Stimulated activated CD8-positive, alpha-beta memory T cell treated with anti-CD3 and anti-CD28 coated beads, Interleukin-12 subunit alpha, Interleukin-12 subunit beta, amount 100 ng/mL, for 4 hours (primary cell): ENCODE results near the gene HIKESHI.
"Not testable (repeated sequence)": the region's sequence is repeated elsewhere in the genome, so short reads cannot be mapped to it uniquely, and the experiment has no call there.

ENCODE experiments used
- DNase-seq: peaks from one replicate; pipeline ENCODE4 v3.0.0-alpha.2; 2020; ENCODE audit warnings: low read depth

Gene HIKESHI

DNA sequence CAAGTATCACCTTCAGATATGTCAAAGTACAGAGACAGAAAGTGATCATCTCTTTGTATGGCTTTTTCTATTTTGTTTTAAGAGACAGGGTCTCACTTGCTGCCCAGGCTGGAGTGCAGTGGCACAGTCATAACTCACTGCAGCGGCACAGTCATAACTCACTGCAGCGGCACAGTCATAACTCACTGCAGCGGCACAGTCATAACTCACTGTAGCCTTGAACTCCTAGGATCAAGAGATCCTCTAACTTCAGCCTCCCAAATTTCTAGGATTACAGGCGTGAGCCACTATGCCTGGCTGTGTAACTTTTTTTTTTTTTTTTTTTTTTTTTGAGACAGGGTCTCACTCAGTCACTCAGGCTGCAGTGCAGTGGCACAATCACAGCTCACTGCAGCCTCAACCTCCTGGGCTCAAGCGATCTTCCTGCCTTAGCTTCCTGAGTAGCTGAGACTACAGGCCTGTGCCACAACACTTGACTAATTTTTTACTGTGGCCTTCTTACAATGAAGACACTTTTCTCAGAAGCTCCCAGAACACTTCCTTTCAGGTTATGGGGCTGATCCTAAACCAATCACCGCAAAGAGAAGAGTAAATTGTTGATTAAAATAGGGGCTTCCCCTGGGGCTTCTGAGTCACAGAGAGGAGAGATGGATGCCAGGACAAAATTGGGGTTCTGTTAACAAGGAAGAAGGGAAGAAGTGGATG is 9.0 kb upstream of the HIKESHI start:
- DNase-seq, result no peak

DNA sequence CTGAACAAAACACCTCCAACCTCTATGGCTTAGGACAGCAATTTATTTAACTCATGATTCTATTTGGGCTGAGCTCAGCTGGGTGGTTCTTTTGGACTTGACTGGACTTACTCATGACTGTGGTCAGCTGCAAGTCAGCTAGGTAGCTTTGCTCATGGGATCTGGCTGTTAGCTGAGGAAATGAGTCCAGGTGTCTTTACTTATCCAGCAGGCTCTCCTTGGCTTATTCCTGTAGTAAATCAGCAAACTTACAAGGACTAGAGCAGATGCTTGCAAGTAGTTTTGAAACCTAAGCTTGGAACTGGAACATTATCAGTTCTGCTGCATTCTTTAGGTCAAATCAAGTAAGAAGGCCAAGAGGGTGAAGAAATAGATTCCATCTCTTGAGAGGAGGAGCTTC is 8.0 kb upstream of the HIKESHI start:
- DNase-seq, result no peak

DNA sequence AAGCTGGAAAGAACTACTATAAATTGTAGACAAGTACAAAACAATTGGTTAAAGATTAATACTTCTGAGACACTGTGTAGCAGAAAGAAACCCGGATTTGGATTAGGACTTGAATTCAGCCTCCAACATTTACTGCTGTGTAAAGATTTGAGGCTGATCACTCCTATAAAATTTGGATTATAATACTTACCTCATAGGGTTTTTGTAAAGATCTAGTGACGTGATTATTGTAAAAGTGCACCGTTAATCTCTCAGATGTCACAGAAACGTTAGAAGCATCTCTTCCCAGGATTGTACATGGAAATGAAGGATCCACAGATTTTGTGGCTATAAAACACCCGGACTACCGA is 323 bp upstream of the HIKESHI start:
- DNase-seq, result no peak

DNA sequence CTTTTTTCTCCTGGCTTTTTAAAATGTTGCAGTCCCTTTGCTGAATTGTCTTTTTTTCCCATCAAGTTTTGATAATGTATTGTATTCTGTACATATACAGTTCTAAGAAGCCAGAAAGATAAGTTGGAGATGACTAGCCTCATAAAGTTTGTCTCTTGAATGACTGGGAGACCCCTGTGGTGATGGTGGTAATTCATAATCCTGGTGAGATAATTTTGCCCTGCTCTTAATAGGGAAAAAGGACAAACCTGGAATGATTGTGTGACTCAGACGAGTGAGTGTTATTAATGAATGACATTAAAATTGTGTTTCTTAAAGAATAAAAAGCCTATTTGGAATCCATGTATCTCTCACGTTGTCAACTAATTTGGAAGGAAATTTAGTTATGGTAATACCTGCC is 1.2 kb downstream of the HIKESHI start:
- no peak for DNase-seq

DNA sequence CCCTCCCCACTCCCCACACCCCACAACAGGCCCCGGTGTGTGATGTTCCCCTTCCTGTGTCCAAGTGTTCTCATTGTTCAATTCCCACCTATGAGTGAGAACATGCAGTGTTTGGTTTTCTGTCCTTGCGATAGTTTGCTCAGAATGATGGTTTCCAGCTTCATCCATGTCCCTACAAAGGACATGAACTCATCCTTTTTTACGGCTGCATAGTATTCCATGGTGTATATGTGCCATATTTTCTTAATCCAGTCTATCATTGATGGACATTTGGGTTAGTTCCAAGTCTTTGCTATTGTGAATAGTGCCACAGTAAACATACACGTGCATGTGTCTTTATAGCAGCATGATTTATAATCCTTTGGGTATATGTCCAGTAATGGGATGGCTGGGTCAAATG is 6.7 kb downstream of the HIKESHI start:
- not testable (repeated sequence) for DNase-seq

DNA sequence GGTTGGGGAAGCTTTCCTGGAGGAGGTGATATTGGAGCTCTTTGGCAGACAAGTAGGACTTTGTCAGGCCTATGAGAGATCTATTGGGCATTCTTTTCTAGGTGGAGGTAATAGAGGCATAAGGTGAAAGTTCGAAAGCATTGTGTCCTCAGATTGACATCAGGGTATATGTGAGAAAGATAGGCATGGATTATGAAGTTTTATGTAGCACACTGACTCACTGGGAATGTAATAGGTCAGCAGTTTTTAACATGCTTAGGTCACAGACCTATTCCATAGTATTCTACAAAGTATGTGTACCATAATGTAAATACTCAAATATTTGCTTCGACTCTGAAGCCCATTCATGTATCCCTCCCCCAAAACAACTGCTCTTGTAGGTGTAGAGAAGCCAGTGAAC is 11.8 kb downstream of the HIKESHI start:
- no peak for DNase-seq

DNA sequence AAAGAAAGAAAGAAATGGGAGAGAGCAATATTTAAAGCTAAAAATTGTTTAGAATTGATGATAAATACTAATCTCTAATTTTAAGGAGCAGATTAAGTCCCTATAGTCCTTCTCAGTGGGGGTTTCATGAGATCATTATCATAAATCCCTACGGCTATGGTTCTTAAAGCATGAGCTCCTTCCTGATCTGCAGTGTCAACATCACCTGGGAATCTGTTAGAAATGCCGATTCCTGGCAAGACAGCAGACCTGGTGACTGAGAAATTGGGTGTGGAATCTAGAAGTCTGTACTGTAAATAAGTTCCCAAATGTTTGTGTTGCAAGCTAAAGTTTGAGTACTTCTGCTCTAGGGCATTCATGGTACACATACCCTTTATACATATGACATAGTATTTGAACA is 12.6 kb downstream of the HIKESHI start:
- DNase-seq, result no peak

DNA sequence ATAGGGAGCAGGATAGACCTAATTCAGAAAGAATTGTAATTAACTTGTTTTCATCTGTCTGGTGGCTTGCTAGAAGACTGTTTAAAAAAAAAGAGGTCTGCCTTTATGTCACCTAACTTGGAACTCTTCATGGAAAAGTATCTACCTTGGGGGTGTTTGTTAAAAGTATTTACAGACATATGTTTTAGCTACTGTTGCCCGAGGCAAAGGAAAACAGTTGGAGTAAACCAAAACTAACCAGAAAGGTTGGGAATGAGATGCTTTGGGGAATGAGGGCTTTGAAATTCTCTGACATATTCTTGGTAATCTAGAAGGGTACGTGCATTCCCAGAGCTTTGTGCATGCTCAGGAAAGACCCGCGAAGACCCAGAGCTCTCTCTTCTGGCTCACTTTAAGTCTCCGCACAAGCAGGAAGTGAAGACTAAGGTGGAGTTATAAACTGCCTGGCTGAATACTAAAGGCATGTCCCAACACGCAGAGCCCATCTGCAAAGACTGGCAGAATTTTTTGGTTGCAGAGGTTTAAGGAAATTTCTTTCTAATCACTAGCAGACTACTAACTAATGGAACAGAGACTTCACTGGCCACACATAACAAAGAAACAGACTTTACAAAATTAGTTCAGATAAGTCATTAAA is 33.2 kb downstream of the HIKESHI start:
- no peak for DNase-seq

DNA sequence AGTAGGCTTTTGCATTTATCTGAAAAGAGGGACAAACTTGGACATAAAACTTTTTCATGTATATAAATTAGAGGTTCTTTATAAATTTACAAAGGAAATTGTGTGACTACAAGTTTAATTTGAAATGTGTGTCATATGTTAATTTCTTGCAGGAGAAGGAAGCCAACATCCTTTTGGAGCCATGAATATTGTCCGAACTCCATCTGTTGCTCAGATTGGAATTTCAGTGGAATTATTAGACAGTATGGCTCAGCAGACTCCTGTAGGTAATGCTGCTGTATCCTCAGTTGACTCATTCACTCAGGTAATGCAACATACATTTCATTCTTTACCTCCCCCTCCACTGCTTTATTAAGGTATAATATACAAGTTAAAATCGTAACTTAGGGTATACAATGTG is 35.2 kb downstream of the HIKESHI start:
- no peak for DNase-seq

DNA sequence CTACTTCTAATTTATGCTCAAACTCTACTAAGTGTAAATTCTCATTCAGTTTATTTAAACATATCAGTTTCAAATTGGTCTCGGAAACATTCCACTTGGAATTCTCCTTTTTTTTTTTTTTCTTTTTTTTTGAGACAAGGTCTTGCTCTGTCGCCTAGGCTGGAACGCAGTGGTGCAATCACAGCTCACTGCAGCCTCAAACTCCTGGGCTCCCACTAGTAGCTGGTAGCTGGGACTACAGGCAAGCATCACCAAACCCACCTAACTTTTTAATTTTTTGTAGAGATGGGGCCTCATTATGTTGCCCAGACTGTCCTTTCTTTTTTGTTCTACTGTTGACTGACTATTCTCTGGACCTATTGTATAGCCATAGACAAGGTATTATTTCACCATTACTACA is 39.3 kb downstream of the HIKESHI start:
- no peak for DNase-seq

DNA sequence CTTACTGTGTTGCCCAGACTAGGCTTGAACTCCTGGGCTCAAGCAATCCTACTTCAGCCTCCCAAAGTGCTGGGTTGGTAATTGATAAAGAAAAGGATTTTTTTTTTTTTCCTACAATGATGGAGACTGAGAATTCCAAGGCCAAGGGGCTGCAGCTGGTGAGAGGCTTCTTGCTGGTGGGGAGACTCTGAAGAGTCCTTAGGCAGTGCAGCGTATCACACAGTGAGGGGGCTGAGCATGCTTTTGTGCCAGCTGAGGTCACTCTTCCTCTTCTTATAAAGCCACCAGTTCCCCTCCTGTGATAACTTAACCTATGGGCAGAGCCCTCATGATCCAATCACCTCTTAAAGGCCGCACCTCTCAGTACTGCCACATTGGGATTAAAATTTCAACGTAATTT is 44.5 kb downstream of the HIKESHI start:
- DNase-seq, result no peak

DNA sequence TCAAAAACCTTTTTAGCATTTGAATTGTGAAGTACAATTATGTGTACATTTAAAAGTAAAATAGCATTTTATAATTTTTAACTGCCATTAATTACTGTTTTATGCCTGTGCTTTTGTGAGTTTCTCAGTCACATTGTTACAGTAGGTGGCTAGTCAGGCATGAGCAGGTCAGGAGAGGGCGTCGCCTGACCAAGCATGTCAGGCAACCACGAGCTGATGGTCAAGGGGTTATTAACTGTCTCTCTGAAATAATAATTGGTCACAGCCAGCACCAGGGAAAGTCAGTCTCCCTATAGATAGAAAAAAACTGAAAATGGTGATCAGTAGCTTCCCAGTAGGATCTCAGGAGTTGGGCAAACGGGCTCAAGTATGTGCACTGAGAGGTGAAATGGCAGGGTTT is 53.2 kb downstream of the HIKESHI start:
- DNase-seq, result no peak

DNA sequence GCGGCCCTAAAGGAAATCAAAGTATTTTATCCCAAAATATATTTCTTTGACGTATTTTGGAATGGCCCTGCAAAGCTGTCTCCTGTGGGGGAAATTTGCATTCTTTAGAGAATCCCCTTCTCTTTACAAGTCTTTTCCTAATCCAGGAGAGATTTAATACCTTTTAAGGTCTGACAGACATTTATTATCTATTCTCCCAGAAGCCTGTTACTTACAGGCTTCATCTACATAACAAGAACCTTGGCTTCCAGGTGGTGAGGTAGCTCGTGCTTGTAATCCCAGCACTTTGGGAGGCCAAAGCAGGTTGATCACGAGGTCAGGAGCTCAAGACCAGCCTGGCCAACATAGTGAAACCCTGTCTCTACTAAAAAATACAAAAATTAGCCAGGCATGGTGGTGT is 55.4 kb downstream of the HIKESHI start:
- not testable (repeated sequence) for DNase-seq

DNA sequence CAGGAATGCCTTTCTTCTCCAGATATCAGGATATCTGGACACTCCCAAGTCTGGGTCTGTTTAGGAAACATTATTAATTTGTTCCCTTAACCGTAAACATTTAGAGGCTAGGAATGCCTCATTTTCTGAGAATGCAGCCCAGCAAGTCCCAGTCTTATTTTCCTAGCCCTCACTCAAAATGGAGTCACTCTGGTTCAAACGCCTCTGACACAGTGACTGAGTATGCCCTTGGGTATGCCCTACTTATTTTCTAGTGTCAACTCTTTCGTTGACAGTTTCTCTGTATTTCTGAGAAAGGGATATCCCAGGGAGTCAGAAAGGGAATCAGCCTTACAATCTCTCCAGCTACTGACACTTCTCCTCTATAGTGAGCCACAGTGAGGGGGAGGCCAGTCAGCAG is 56.7 kb downstream of the HIKESHI start:
- no peak for DNase-seq

DNA sequence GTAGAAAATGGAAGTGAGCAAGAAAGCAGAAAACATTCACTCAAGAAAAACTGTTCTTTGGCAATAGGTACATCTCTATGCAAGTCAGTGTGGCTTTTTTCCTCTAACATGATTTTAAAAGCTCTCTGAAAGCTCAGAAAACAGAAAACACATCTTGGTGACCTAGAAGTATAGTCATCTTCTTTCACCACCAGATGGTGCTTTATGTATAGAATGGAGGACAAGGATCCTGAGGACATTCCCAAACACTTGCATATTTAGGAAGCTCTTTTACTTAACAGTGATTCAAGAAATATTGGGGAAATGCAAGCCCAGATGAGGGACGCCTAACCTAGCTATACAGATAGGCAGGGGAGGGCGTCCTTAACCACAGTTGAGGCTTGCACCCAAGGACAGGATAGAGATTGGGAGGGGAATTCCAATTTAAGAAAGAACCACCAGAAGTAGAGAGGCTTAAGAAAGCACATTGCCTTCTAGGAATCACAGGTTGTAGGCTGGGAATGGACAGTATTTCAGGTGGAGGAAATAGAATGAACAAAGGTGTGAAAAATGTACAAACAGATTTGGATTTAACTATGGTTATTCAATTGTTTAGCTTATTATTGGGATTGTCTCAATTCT is 58.8 kb downstream of the HIKESHI start:
- no peak for DNase-seq

DNA sequence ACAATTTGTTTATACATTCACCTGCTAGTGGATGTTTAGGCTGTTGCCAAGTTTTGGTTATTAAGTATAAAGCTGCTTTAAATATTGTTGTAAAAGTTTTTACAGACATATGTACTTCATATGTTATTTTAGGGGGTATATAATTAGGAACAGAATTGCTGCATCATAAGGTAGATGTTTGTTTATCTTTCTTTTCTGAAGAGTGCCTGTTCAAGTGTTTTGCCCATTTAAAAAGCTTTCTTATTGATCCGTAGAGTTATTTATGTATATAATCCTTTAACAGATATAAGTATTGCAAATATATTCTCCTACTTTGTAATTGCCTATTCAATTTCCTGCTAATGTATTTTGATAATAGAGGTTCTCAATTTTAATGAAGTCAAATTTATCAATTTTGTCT is 61.4 kb downstream of the HIKESHI start:
- DNase-seq, result no peak

DNA sequence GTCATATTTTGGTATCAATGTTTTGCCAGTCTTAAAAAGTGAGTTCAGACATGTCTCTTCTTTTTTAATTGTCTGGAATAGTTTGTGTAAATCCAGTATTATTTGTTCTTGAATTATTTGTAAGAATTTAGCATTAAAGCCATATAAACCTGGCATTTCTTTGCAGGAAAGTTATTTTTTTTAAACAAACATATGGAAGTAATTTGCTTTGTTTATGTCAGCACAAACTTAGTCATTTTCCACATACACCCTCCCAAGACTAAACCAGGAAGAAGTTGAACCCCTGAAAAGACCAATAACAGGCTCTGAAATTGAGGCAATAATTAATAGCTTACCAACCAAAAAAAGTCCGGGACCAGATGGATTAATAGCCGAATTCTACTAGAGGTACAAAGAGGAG is 63.5 kb downstream of the HIKESHI start:
- DNase-seq, result no peak

DNA sequence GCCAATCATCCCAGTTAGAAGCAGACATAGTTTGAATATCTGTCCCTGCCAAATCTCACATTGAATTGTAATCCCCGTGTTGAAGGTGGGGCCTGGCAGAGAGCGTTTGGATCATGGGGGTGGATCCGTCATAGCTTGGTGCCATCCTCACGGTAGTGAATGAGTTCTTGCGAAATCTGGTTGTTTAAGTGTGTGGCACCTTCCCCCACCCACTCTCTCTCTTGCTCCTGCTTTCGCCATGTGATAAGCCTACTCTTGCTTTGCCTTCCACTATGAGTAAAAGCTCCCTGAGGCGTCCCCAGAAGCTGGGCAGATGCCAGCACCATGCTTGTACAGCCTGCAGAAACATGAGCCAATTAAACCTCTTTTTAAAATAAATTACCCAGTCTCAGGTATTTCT is 67.6 kb downstream of the HIKESHI start:
- DNase-seq, result no peak

DNA sequence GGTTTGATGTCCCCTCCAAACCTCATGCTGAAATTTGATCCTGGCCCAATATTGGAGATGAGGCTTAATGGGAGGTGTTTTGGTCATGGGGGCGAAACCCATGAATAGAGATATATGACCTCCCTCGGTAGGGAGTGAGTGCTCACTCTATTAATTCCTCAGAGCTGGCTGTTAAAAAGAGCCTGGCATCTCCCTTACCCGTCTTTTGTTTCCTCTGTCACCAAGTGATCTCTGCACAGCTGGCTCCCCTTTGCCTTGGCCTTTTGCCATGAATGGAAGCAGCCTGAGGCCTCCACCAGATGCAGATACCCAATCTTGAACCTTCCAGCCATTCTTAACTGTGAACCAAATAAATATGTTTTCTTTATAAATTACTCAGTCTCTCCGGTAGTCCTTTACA is 68.1 kb downstream of the HIKESHI start:
- DNase-seq, result no peak

DNA sequence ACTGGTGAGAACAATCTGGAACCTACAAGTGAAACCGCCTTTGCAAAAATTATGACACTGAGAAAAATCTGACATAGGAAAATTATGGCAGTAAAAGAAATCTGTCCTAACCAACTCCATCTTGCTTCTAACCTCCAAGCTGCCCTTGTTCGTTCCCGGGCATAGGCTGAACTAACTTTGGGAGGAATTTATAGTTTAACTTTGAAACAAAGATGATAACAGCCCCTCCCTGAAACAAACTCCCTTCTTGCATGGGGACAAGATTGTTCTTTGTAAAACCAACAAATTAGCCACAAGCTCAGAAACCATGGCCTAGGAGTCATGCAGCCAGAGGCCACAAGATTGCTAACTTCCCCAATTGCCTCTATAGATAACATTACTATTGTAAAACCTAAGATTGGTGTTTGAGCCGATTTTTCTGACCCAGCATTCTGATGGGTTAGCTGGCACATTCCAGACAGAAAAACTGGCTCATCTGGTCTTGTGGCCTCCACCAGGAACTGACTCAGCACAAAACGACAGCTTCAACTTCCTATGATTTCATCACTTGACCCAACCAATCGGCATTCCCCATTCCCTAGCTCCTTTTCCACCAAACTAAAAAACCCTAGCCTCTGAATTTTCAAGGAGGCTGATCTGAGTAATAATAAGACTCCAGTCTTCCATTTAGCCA is 69.0 kb downstream of the HIKESHI start:
- no peak for DNase-seq

DNA sequence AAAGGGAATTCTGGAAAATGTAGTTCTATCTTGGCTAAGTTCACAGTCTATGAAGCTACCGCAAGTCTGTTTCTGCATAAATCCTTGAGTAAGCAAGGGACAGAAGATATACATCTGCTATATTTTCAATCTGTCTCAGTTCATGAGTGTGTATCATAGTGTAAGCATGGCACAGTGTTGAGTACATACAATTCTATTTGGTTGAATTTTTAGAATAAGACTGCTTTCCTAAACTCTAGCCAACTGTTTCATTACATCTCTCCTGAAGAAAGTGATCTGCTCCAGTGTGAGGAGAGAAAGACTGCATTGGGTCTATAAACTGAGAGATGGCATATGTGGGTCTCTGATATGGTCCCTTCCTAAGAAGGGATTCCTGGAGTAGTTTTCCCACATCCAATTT is 70.0 kb downstream of the HIKESHI start:
- DNase-seq, result no peak

DNA sequence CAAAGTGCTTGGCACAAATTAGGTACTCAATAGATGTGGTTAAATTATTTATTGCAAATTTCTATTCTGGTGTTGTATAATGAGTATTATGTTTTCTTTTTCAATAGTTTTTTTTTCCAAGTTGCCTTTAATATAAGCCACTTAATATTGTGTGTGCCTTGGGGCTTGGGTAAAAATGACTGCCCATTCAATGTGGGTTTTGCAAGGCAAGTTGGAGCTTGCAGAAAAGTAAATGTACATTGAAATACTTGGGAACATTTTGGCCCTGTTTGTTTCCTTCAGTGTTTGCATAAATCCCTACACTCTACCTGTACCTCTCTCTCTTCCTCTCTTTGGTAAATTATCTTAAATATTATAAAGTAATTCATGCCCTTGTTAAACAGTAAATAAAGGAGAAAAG is 70.5 kb downstream of the HIKESHI start:
- DNase-seq, result no peak

DNA sequence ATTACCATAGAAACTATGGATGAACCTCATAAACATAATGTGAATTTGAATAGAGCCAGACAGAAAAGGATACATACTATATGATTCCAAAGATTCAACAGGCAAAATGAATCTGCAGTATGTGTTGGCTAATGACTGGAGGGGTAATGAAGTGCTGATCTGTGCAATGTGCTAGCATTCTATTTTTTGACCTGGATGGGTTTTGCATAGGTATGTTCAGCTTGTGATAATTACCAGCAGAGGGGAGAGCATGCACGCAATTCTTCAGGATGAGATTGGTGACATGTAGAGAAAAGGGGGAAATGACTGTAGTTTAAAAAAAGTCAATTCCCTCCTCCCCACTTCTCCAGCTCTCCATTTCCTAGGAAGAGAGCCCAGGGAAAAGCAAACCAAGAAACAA is 72.0 kb downstream of the HIKESHI start:
- no peak for DNase-seq
